ENCODE data around the gene NKTR. TPM values are rescaled to one million over a fixed set of nuclear protein-coding genes. Genes with fewer than 3 reads are reported as not detected.

Gene NKTR
- total and polyA plus RNA-seq, 9 of the 15 experiments (the other 6 are each of a cell fraction or from before 2014, with no cell fraction given): 19.7 to 123 (median 92.6) TPM

DNA sequence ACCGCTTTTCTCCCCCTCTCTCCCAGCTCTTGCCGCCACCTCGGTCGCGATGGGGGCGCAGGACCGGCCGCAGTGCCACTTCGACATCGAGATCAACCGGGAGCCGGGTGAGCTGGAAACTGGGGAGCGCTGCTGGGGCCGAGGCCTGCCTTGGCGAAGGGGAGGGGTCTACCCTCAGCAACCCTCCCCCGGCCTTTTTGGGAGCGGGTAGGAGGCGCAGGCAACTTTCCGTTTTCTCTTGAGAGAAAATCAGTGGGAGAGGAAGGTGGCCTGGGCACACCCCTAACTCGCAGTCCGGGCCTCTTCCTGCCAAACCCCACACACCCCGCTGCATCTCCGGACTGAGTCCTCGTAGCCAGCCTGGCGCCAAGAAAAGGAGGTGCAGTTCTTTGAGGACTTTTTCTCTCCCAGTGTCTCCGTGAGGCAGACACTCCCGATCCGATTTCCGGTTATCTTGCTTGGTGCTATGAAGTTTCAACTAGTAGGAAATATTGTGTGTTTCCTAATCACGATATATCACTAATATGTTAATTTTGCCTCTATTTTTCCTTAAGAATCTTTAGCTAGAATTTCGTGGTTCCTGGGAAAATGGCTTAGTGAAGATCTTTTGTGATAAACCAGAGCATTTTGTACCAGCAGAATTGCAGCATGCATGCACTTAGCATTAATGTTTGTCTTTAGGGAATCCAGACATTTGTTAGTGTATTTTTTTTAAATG, 631 bp downstream of the NKTR start (continued):
- TF ChIP-seq, protein P1, sequence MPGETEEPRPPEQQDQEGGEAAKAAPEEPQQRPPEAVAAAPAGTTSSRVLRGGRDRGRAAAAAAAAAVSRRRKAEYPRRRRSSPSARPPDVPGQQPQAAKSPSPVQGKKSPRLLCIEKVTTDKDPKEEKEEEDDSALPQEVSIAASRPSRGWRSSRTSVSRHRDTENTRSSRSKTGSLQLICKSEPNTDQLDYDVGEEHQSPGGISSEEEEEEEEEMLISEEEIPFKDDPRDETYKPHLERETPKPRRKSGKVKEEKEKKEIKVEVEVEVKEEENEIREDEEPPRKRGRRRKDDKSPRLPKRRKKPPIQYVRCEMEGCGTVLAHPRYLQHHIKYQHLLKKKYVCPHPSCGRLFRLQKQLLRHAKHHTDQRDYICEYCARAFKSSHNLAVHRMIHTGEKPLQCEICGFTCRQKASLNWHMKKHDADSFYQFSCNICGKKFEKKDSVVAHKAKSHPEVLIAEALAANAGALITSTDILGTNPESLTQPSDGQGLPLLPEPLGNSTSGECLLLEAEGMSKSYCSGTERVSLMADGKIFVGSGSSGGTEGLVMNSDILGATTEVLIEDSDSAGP (CRISPR knock-in tag; IDR thresholded peaks at IDR 0.05): no peak
- TF ChIP-seq XRCC3 (IDR thresholded peaks at IDR 0.05) (no peak), U2AF1 (optimal IDR thresholded peaks at IDR 0.05; ENCODE audit: low read depth, low read length) (no peak), ZBTB7A (IDR thresholded peaks at IDR 0.05; ENCODE audit: borderline replicate concordance, control insufficient read depth, low read depth, low read length) (peak; percentile 81), DNMT1 (IDR thresholded peaks at IDR 0.05) (no peak), TAF7 (tag; IDR thresholded peaks at IDR 0.05) (no peak), RB1 (IDR thresholded peaks at IDR 0.05; ENCODE audit: low read depth) (no peak), SIRT6 (IDR thresholded peaks at IDR 0.05; ENCODE audit: low read depth, low read length) (no peak), YY1 (IDR thresholded peaks at IDR 0.05; ENCODE audit: borderline replicate concordance in 1 of 3, control insufficient read depth in 1 of 3, extremely low read depth in 1 of 3, insufficient read depth in 3 of 3, insufficient read length in 1 of 3, insufficient replicate concordance in 2 of 3, low read depth in 1 of 3, low read length in 2 of 3) (no peak), STAT5A (IDR thresholded peaks at IDR 0.05; ENCODE audit: borderline replicate concordance, low read length) (no peak), POLR2G (IDR thresholded peaks at IDR 0.05; ENCODE audit: low read depth, low read length) (peak; percentile 81)
- TF ChIP-seq, protein P2, sequence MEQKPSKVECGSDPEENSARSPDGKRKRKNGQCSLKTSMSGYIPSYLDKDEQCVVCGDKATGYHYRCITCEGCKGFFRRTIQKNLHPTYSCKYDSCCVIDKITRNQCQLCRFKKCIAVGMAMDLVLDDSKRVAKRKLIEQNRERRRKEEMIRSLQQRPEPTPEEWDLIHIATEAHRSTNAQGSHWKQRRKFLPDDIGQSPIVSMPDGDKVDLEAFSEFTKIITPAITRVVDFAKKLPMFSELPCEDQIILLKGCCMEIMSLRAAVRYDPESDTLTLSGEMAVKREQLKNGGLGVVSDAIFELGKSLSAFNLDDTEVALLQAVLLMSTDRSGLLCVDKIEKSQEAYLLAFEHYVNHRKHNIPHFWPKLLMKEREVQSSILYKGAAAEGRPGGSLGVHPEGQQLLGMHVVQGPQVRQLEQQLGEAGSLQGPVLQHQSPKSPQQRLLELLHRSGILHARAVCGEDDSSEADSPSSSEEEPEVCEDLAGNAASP (IDR thresholded peaks at IDR 0.05): no peak
- TF ChIP-seq, protein P3, sequence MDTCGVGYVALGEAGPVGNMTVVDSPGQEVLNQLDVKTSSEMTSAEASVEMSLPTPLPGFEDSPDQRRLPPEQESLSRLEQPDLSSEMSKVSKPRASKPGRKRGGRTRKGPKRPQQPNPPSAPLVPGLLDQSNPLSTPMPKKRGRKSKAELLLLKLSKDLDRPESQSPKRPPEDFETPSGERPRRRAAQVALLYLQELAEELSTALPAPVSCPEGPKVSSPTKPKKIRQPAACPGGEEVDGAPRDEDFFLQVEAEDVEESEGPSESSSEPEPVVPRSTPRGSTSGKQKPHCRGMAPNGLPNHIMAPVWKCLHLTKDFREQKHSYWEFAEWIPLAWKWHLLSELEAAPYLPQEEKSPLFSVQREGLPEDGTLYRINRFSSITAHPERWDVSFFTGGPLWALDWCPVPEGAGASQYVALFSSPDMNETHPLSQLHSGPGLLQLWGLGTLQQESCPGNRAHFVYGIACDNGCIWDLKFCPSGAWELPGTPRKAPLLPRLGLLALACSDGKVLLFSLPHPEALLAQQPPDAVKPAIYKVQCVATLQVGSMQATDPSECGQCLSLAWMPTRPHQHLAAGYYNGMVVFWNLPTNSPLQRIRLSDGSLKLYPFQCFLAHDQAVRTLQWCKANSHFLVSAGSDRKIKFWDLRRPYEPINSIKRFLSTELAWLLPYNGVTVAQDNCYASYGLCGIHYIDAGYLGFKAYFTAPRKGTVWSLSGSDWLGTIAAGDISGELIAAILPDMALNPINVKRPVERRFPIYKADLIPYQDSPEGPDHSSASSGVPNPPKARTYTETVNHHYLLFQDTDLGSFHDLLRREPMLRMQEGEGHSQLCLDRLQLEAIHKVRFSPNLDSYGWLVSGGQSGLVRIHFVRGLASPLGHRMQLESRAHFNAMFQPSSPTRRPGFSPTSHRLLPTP (IDR thresholded peaks at IDR 0.05; ENCODE audit: borderline replicate concordance, extremely low read depth, insufficient read length): no peak
- TF ChIP-seq, protein P4, sequence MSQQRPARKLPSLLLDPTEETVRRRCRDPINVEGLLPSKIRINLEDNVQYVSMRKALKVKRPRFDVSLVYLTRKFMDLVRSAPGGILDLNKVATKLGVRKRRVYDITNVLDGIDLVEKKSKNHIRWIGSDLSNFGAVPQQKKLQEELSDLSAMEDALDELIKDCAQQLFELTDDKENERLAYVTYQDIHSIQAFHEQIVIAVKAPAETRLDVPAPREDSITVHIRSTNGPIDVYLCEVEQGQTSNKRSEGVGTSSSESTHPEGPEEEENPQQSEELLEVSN (IDR thresholded peaks at IDR 0.05; ENCODE audit: borderline replicate concordance in 1 of 2, extremely low read depth in 1 of 2, insufficient read depth in 1 of 2, insufficient read length in 1 of 2, low read depth in 1 of 2, low read length in 1 of 2, poor library complexity in 1 of 2, severe bottlenecking in 1 of 2): no peak
- TF ChIP-seq, protein P5, sequence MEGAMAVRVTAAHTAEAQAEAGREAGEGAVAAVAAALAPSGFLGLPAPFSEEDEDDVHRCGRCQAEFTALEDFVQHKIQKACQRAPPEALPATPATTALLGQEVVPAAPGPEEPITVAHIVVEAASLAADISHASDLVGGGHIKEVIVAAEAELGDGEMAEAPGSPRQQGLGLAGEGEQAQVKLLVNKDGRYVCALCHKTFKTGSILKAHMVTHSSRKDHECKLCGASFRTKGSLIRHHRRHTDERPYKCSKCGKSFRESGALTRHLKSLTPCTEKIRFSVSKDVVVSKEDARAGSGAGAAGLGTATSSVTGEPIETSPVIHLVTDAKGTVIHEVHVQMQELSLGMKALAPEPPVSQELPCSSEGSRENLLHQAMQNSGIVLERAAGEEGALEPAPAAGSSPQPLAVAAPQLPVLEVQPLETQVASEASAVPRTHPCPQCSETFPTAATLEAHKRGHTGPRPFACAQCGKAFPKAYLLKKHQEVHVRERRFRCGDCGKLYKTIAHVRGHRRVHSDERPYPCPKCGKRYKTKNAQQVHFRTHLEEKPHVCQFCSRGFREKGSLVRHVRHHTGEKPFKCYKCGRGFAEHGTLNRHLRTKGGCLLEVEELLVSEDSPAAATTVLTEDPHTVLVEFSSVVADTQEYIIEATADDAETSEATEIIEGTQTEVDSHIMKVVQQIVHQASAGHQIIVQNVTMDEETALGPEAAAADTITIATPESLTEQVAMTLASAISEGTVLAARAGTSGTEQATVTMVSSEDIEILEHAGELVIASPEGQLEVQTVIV (CRISPR knock-in tag; IDR thresholded peaks at IDR 0.05; ENCODE audit: borderline replicate concordance): no peak

Data from K562 (cell line).